ENCODE data around the gene CGRRF1. TPM values are rescaled to one million over a fixed set of nuclear protein-coding genes. Genes with fewer than 3 reads are reported as not detected.

Gene CGRRF1
- total and polyA plus RNA-seq, 9 of the 15 experiments (the other 6 are each of a cell fraction or from before 2014, with no cell fraction given), result 2.8 to 15.8 (median 4.6) TPM

- TF ChIP-seq GTF2B (IDR thresholded peaks at IDR 0.05; ENCODE audit: extremely low read depth, insufficient read length), result no peak
- TF ChIP-seq PHF8 (IDR thresholded peaks at IDR 0.05; ENCODE audit: borderline replicate concordance, low read length), result peak; percentile 32; the same call in 1 of the 2 replicates
- no peak for TF ChIP-seq ZBTB1 (CRISPR knock-in tag; IDR thresholded peaks at IDR 0.05; ENCODE audit: borderline replicate concordance, low read depth)
- no peak for TF ChIP-seq ZNF444 (CRISPR knock-in tag; IDR thresholded peaks at IDR 0.05)
- no peak for TF ChIP-seq SOX6 (IDR thresholded peaks at IDR 0.05)
- TF ChIP-seq KLF16 (IDR thresholded peaks at IDR 0.05), result no peak
- no peak for TF ChIP-seq BRD4 (IDR thresholded peaks at IDR 0.05)
- TF ChIP-seq ZBTB9 (CRISPR knock-in tag; IDR thresholded peaks at IDR 0.05), result no peak
- TF ChIP-seq ZNF436 (CRISPR knock-in tag; IDR thresholded peaks at IDR 0.05), result no peak
- peak; percentile 36 for TF ChIP-seq SMAD1 (IDR thresholded peaks at IDR 0.05; ENCODE audit: low read depth, low read length, partially characterized antibody)
- TF ChIP-seq IRF2 (CRISPR knock-in tag; IDR thresholded peaks at IDR 0.05), result no peak
- TF ChIP-seq ATF3 (IDR thresholded peaks at IDR 0.05), result no peak
- TF ChIP-seq ATF3 (CRISPR knock-in tag; conservative IDR thresholded peaks at IDR 0.05), result no peak
- TF ChIP-seq NFATC3 (IDR thresholded peaks at IDR 0.05), result no peak
- TF ChIP-seq EZH2 (IDR thresholded peaks at IDR 0.05; ENCODE audit: borderline replicate concordance, low read depth, low read length), result no peak
- TF ChIP-seq ZNF785 (CRISPR knock-in tag; IDR thresholded peaks at IDR 0.05), result no peak
- TF ChIP-seq RFX7 (CRISPR knock-in tag; IDR thresholded peaks at IDR 0.05), result no peak
- peak; percentile 62 for TF ChIP-seq U2AF1 (optimal IDR thresholded peaks at IDR 0.05; ENCODE audit: low read depth, low read length)
- TF ChIP-seq PPARD (CRISPR knock-in tag; IDR thresholded peaks at IDR 0.05), result no peak
- TF ChIP-seq ARID2 (IDR thresholded peaks at IDR 0.05), result no peak
- TF ChIP-seq, protein P1, sequence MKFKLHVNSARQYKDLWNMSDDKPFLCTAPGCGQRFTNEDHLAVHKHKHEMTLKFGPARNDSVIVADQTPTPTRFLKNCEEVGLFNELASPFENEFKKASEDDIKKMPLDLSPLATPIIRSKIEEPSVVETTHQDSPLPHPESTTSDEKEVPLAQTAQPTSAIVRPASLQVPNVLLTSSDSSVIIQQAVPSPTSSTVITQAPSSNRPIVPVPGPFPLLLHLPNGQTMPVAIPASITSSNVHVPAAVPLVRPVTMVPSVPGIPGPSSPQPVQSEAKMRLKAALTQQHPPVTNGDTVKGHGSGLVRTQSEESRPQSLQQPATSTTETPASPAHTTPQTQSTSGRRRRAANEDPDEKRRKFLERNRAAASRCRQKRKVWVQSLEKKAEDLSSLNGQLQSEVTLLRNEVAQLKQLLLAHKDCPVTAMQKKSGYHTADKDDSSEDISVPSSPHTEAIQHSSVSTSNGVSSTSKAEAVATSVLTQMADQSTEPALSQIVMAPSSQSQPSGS (CRISPR knock-in tag; IDR thresholded peaks at IDR 0.05), result no peak
- no peak; a peak in 1 of 3 replicates for TF ChIP-seq CBX3 (IDR thresholded peaks at IDR 0.05; ENCODE audit: borderline replicate concordance in 1 of 2, low read length in 2 of 2)
- TF ChIP-seq RBM17 (IDR thresholded peaks at IDR 0.05; ENCODE audit: borderline replicate concordance, low read depth, low read length), result no peak
- no peak for TF ChIP-seq RBM34 (IDR thresholded peaks at IDR 0.05; ENCODE audit: borderline replicate concordance, insufficient read depth, low read length)
Observed at GRCh38 chr14:54564868-54565784, 55.4 kb downstream of the CGRRF1 start (continued).

Measured in K562 (cell line).